ENCODE results near the gene IKZF1. TPM values are rescaled to one million over a fixed set of nuclear protein-coding genes. Genes with fewer than 3 reads are reported as not detected.

IKZF1 gene
- total RNA-seq, 1 experiment from 2014 or later, result 0.77 TPM

DNA sequence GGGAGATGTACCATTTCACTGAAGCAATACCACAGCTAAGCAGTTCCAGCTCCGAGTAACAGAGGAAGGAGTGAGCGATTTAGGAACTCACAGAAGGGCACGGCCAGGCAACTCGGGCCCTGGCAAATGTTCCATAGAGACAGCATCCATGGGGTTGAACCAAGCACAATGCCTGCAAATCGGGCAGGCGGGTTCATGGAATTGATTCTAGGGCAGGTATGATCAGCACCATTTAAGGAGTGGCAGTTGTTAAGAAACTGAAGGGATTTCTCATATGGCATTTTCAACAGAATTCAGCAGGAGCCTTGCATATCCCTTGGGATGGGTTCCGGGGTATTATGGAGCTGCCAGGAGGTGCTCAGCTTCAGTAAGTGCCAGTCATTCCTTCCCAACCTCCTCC lies 66.4 kb downstream of the IKZF1 start:
- BruUV-seq (replicated peaks), result no TSS peak
- DNase-seq (ENCODE audit: low read depth, low spot score) (no peak), ATAC-seq (no peak)
- Histone ChIP-seq H3K27ac (ENCODE audit: low read length) (no peak overlapping the region), H3K27me3 (ENCODE audit: control insufficient read depth, insufficient read depth, low read length) (peaks cover 2% of the 10 kb centered on the region; the same call in 1 of the 2 replicates), H3K9me3 (ENCODE audit: control insufficient read depth, insufficient read depth, low read depth, low read length) (peaks cover 9% of the 10 kb centered on the region; the same call in 1 of the 2 replicates), H3K4me1 (ENCODE audit: control insufficient read depth, insufficient read depth, low read length) (no peaks in the 10 kb centered on the region), H3K36me3 (ENCODE audit: control insufficient read depth, insufficient read depth, low read length) (no peaks in the 10 kb centered on the region), H3K4me3 (ENCODE audit: low read depth in 2 of 2, low read length in 2 of 2) (no peak overlapping the region)
- in situ Hi-C loops (cut with HindIII; ENCODE audit: low pct_unique_long_range_greater_than_20kb, low sequenced_read_pairs) (no loop called here), intact Hi-C loops (cut with micrococcal nuclease; ENCODE audit: unreplicated experiment) (no loop called here)
- TF ChIP-seq, protein P1, sequence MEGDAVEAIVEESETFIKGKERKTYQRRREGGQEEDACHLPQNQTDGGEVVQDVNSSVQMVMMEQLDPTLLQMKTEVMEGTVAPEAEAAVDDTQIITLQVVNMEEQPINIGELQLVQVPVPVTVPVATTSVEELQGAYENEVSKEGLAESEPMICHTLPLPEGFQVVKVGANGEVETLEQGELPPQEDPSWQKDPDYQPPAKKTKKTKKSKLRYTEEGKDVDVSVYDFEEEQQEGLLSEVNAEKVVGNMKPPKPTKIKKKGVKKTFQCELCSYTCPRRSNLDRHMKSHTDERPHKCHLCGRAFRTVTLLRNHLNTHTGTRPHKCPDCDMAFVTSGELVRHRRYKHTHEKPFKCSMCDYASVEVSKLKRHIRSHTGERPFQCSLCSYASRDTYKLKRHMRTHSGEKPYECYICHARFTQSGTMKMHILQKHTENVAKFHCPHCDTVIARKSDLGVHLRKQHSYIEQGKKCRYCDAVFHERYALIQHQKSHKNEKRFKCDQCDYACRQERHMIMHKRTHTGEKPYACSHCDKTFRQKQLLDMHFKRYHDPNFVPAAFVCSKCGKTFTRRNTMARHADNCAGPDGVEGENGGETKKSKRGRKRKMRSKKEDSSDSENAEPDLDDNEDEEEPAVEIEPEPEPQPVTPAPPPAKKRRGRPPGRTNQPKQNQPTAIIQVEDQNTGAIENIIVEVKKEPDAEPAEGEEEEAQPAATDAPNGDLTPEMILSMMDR (IDR thresholded peaks at IDR 0.05), result no peak
- TF ChIP-seq, protein P2, sequence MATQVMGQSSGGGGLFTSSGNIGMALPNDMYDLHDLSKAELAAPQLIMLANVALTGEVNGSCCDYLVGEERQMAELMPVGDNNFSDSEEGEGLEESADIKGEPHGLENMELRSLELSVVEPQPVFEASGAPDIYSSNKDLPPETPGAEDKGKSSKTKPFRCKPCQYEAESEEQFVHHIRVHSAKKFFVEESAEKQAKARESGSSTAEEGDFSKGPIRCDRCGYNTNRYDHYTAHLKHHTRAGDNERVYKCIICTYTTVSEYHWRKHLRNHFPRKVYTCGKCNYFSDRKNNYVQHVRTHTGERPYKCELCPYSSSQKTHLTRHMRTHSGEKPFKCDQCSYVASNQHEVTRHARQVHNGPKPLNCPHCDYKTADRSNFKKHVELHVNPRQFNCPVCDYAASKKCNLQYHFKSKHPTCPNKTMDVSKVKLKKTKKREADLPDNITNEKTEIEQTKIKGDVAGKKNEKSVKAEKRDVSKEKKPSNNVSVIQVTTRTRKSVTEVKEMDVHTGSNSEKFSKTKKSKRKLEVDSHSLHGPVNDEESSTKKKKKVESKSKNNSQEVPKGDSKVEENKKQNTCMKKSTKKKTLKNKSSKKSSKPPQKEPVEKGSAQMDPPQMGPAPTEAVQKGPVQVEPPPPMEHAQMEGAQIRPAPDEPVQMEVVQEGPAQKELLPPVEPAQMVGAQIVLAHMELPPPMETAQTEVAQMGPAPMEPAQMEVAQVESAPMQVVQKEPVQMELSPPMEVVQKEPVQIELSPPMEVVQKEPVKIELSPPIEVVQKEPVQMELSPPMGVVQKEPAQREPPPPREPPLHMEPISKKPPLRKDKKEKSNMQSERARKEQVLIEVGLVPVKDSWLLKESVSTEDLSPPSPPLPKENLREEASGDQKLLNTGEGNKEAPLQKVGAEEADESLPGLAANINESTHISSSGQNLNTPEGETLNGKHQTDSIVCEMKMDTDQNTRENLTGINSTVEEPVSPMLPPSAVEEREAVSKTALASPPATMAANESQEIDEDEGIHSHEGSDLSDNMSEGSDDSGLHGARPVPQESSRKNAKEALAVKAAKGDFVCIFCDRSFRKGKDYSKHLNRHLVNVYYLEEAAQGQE (IDR thresholded peaks at IDR 0.05; ENCODE audit: insufficient read depth in 1 of 2, low read depth in 2 of 2, low read length in 1 of 2), result no peak
- TF ChIP-seq TCF7L2 (IDR thresholded peaks at IDR 0.05; ENCODE audit: low read depth, low read length) (no peak), SIN3A (IDR thresholded peaks at IDR 0.05; ENCODE audit: borderline replicate concordance, insufficient read depth, low read depth, low read length) (no peak), POLR2AphosphoS5 (IDR thresholded peaks at IDR 0.05; ENCODE audit: low read depth, low read length) (no peak)
- ChIA-PET CTCF (no interaction called here), POLR2A (no interaction called here)

DNA sequence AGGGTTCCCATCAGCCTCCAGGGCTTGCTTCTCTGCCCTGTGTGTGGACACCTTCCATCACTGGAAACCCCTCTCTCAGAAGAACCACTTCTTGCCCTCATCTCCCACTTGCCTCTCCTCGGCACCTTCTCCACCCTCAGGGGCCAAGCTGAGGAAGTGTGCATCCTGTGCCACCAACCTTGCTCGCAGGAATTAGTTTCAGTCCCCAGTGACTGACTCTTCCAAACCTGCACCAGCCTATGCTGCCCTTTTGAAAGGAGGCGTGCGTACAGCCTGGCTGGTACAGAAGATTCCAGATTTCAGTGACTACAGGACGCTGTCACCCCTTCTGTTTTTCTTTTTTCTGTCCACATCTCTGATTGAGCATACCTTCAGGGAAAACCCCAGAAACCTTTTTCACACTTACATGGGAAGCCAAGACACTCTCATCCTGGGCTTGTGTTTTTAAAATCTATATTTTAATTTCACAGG lies 67.1 kb downstream of the IKZF1 start:
- no peak overlapping the region for H3K4me3 ChIP-seq (ENCODE audit: low read depth in 2 of 2, low read length in 2 of 2)
- ChIA-PET CTCF (no interaction called here), POLR2A (no interaction called here)
- H3K27ac ChIP-seq (ENCODE audit: low read length), result no peak overlapping the region
- no TSS peak for BruUV-seq (replicated peaks)
- TF ChIP-seq POLR2AphosphoS5 (IDR thresholded peaks at IDR 0.05; ENCODE audit: low read depth, low read length), result no peak
- H3K27me3 ChIP-seq (ENCODE audit: control insufficient read depth, insufficient read depth, low read length), result peaks cover 2% of the 10 kb centered on the region; the same call in 1 of the 2 replicates
- intact Hi-C loops (cut with micrococcal nuclease; ENCODE audit: unreplicated experiment), result no loop called here
- ATAC-seq, result no peak
- no peak for DNase-seq (ENCODE audit: low read depth, low spot score)
- peaks cover 9% of the 10 kb centered on the region; the same call in 1 of the 2 replicates for H3K9me3 ChIP-seq (ENCODE audit: control insufficient read depth, insufficient read depth, low read depth, low read length)
- in situ Hi-C loops (cut with HindIII; ENCODE audit: low pct_unique_long_range_greater_than_20kb, low sequenced_read_pairs), result no loop called here
- no peaks in the 10 kb centered on the region for H3K36me3 ChIP-seq (ENCODE audit: control insufficient read depth, insufficient read depth, low read length)
- no peaks in the 10 kb centered on the region for H3K4me1 ChIP-seq (ENCODE audit: control insufficient read depth, insufficient read depth, low read length)

DNA sequence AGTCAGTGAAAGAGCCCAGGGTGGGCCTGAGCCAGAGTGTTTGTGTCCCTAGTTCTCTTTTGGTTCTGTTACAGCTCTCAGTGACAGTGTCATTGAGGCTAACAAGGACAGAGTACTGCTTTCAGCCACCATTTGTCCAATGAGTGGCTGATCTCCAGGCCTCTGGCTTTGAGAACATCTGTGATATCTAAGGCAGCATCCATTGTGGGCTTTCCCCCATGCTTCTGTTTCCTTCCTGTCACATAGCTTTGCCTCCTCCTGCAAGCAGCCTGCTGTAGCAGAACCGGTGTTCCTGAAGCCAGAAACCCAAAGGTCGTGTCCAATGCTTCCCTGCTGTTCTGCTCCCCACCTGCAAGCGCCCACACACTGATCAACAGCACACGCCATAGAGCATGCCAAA lies 68.4 kb downstream of the IKZF1 start:
- Histone ChIP-seq H3K4me1 (ENCODE audit: control insufficient read depth, insufficient read depth, low read length) (no peaks in the 10 kb centered on the region), H3K27ac (ENCODE audit: low read length) (no peak overlapping the region), H3K9me3 (ENCODE audit: control insufficient read depth, insufficient read depth, low read depth, low read length) (peaks cover 9% of the 10 kb centered on the region; the same call in 1 of the 2 replicates), H3K27me3 (ENCODE audit: control insufficient read depth, insufficient read depth, low read length) (peaks cover 2% of the 10 kb centered on the region; the same call in 1 of the 2 replicates), H3K4me3 (ENCODE audit: low read depth in 2 of 2, low read length in 2 of 2) (no peak overlapping the region), H3K36me3 (ENCODE audit: control insufficient read depth, insufficient read depth, low read length) (no peaks in the 10 kb centered on the region)
- ATAC-seq (no peak), DNase-seq (ENCODE audit: low read depth, low spot score) (no peak)
- POLR2A ChIA-PET, result no interaction called here
- TF ChIP-seq POLR2AphosphoS5 (IDR thresholded peaks at IDR 0.05; ENCODE audit: low read depth, low read length), result no peak
- TF ChIP-seq TCF7L2 (IDR thresholded peaks at IDR 0.05; ENCODE audit: low read depth, low read length), result no peak
- TF ChIP-seq, protein P1 (IDR thresholded peaks at IDR 0.05), result no peak
- TF ChIP-seq SIN3A (IDR thresholded peaks at IDR 0.05; ENCODE audit: borderline replicate concordance, insufficient read depth, low read depth, low read length), result no peak
- TF ChIP-seq, protein P2 (IDR thresholded peaks at IDR 0.05; ENCODE audit: insufficient read depth in 1 of 2, low read depth in 2 of 2, low read length in 1 of 2), result no peak
- in situ Hi-C loops (cut with HindIII; ENCODE audit: low pct_unique_long_range_greater_than_20kb, low sequenced_read_pairs), result no loop called here
- intact Hi-C loops (cut with micrococcal nuclease; ENCODE audit: unreplicated experiment), result no loop called here
- no TSS peak for BruUV-seq (replicated peaks)
- CTCF ChIA-PET, result interaction anchor here (0.6 kb wide), 1 partner anchor 94 kb away, joined by 6 read pairs; no protein-coding TSS in a partner anchor
